ENCODE measurements around the gene DSE. TPM values are rescaled to one million over a fixed set of nuclear protein-coding genes. Genes with fewer than 3 reads are reported as not detected.
"Not testable (repeated sequence)": the region's sequence is repeated elsewhere in the genome, so short reads cannot be mapped to it uniquely, and the experiment has no call there.

The DSE gene
- polyA plus RNA-seq, 1 donor: 16.8 TPM

- Histone ChIP-seq H3K27ac (ENCODE audit: low read length) (no peak overlapping the region), H3K27me3 (ENCODE audit: control insufficient read depth, insufficient read depth, low read length) (no peaks in the 10 kb centered on the region), H3K4me3 (ENCODE audit: low read length) (no peak overlapping the region), H3K4me1 (ENCODE audit: control insufficient read depth, insufficient read depth, low read length) (no peaks in the 10 kb centered on the region), H3K36me3 (ENCODE audit: control insufficient read depth, insufficient read depth, low read length) (no peaks in the 10 kb centered on the region), H3K9me3 (ENCODE audit: control insufficient read depth, low read depth, low read length) (no peaks in the 10 kb centered on the region)
- DNase-seq: no peak
These were observed 38.7 kb upstream of the DSE start for GRCh38 chr6:116332096-116332495.

GRCh38 chr6:116334638-116335409, 35.9 kb upstream of the DSE start:
- H3K36me3 ChIP-seq (ENCODE audit: control insufficient read depth, insufficient read depth, low read length); H3K27ac ChIP-seq (ENCODE audit: low read length); DNase-seq; H3K27me3 ChIP-seq (ENCODE audit: control insufficient read depth, insufficient read depth, low read length); H3K4me3 ChIP-seq (ENCODE audit: low read length); H3K4me1 ChIP-seq (ENCODE audit: control insufficient read depth, insufficient read depth, low read length); H3K9me3 ChIP-seq (ENCODE audit: control insufficient read depth, low read depth, low read length): not testable (repeated sequence)

DNA sequence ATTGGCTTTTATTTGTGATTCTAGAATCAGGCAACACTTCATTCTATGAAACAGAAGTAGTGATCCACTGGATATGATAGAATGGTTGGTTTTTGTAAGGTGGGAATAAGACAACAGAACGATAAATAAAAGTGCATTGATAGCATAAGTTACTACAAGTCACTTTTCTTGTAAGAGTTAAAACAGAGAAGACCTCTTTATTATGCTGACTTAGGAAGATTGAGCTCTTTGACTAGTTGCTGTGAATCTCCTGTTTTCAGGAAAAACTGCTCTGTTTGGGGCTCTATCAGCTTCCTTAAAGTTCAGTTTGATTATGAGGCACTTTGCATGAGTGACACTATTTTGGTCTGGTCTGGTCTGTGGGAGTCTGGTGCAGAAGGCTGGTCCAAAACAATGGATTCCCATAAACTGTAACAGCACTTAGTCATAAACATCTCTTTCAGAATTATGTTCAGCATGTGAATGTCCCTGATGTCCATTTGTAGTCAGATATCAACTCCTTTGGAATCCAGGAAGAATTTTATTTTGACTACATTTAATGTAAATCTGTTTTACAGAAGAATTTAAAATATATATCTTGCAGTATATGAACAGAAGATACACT, 35.0 kb upstream of the DSE start:
- no CpG with 5 or more reads among the region's 1 CpG for WGBS (ENCODE audit: insufficient coverage, low lambda C conversion rate)
- H3K4me1 ChIP-seq (ENCODE audit: control insufficient read depth, insufficient read depth, low read length): no peaks in the 10 kb centered on the region
- no peaks in the 10 kb centered on the region for H3K36me3 ChIP-seq (ENCODE audit: control insufficient read depth, insufficient read depth, low read length)
- no peaks in the 10 kb centered on the region for H3K9me3 ChIP-seq (ENCODE audit: control insufficient read depth, low read depth, low read length)
- no peaks in the 10 kb centered on the region for H3K27me3 ChIP-seq (ENCODE audit: control insufficient read depth, insufficient read depth, low read length)
- H3K27ac ChIP-seq (ENCODE audit: low read length): no peak overlapping the region
- H3K4me3 ChIP-seq (ENCODE audit: low read length): no peak overlapping the region
- DNase-seq: no peak

DNA sequence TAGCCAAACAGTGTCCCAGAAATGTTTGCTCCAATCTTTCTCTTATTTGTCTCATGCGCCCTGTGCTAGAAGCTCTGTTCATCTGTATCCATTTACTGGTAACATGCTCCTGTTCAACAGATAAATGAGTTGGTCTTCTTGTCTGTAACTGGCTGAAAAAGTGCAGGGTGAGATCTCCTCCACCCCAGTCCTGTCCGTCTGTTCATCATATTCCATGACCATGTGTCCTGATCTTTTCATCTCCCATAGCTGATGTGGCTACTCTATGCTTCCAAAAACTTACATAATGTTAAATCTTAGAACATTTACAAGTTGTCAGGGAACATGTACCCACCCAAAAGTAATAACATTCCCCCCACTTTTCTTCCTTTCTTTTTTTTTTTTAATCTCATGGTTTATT, 31.8 kb upstream of the DSE start:
- Histone ChIP-seq H3K9me3 (ENCODE audit: control insufficient read depth, low read depth, low read length) (peaks cover 5% of the 10 kb centered on the region), H3K36me3 (ENCODE audit: control insufficient read depth, insufficient read depth, low read length) (no peaks in the 10 kb centered on the region), H3K4me1 (ENCODE audit: control insufficient read depth, insufficient read depth, low read length) (no peaks in the 10 kb centered on the region), H3K4me3 (ENCODE audit: low read length) (no peak overlapping the region), H3K27ac (ENCODE audit: low read length) (no peak overlapping the region), H3K27me3 (ENCODE audit: control insufficient read depth, insufficient read depth, low read length) (no peaks in the 10 kb centered on the region)
- WGBS (ENCODE audit: insufficient coverage, low lambda C conversion rate): 78% methylated on average over 1 of the region's 2 CpGs
- DNase-seq: no peak

GRCh38 chr6:116340625-116341024, 30.1 kb upstream of the DSE start:
- not testable (repeated sequence) for H3K4me1 ChIP-seq (ENCODE audit: control insufficient read depth, insufficient read depth, low read length); H3K27ac ChIP-seq (ENCODE audit: low read length); H3K9me3 ChIP-seq (ENCODE audit: control insufficient read depth, low read depth, low read length); DNase-seq; H3K27me3 ChIP-seq (ENCODE audit: control insufficient read depth, insufficient read depth, low read length); H3K36me3 ChIP-seq (ENCODE audit: control insufficient read depth, insufficient read depth, low read length); H3K4me3 ChIP-seq (ENCODE audit: low read length)
- no CpG with 5 or more reads among the region's 5 CpGs for WGBS (ENCODE audit: insufficient coverage, low lambda C conversion rate)

DNA sequence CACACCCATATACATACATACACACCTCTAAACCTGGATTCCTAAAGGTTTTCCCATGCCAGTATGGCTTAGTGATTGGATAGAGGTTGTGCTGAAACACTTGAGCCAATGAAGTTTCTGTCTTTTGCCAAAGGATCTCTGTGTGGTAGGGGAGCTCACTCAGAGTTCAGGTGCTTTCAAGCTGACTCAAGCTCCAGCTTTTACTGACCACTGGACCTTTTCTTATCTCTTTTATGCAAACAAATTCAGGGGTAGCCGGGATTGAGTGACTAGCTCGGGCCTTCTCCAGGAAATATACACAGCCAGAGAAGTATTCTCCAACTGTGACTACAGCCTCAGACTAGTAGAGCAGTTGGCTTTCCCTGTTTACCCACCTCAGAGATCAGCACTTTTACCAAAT, 21.5 kb upstream of the DSE start:
- DNase-seq: no peak
- Histone ChIP-seq H3K4me3 (ENCODE audit: low read length) (no peak overlapping the region), H3K4me1 (ENCODE audit: control insufficient read depth, insufficient read depth, low read length) (no peaks in the 10 kb centered on the region), H3K27me3 (ENCODE audit: control insufficient read depth, insufficient read depth, low read length) (no peaks in the 10 kb centered on the region), H3K36me3 (ENCODE audit: control insufficient read depth, insufficient read depth, low read length) (no peaks in the 10 kb centered on the region), H3K9me3 (ENCODE audit: control insufficient read depth, low read depth, low read length) (no peaks in the 10 kb centered on the region), H3K27ac (ENCODE audit: low read length) (no peak overlapping the region)
- WGBS (ENCODE audit: insufficient coverage, low lambda C conversion rate): no CpG with 5 or more reads among the region's 2 CpGs

GRCh38 chr6:116351101-116351500, 19.6 kb upstream of the DSE start:
- Histone ChIP-seq H3K27ac (ENCODE audit: low read length) (no peak overlapping the region), H3K4me3 (ENCODE audit: low read length) (no peak overlapping the region), H3K4me1 (ENCODE audit: control insufficient read depth, insufficient read depth, low read length) (no peaks in the 10 kb centered on the region), H3K9me3 (ENCODE audit: control insufficient read depth, low read depth, low read length) (no peaks in the 10 kb centered on the region), H3K27me3 (ENCODE audit: control insufficient read depth, insufficient read depth, low read length) (no peaks in the 10 kb centered on the region), H3K36me3 (ENCODE audit: control insufficient read depth, insufficient read depth, low read length) (no peaks in the 10 kb centered on the region)
- no peak for DNase-seq
- WGBS (ENCODE audit: insufficient coverage, low lambda C conversion rate): 67% methylated on average over 1 of the region's 2 CpGs

GRCh38 chr6:116352515-116353471, 18.0 kb upstream of the DSE start:
- no peak for DNase-seq
- no peaks in the 10 kb centered on the region for H3K4me1 ChIP-seq (ENCODE audit: control insufficient read depth, insufficient read depth, low read length)
- no peaks in the 10 kb centered on the region for H3K36me3 ChIP-seq (ENCODE audit: control insufficient read depth, insufficient read depth, low read length)
- H3K27ac ChIP-seq (ENCODE audit: low read length): no peak overlapping the region
- no peak overlapping the region for H3K4me3 ChIP-seq (ENCODE audit: low read length)
- H3K9me3 ChIP-seq (ENCODE audit: control insufficient read depth, low read depth, low read length): no peaks in the 10 kb centered on the region
- WGBS (ENCODE audit: insufficient coverage, low lambda C conversion rate): 82% methylated on average over 3 of the region's 3 CpGs
- no peaks in the 10 kb centered on the region for H3K27me3 ChIP-seq (ENCODE audit: control insufficient read depth, insufficient read depth, low read length)

DNA sequence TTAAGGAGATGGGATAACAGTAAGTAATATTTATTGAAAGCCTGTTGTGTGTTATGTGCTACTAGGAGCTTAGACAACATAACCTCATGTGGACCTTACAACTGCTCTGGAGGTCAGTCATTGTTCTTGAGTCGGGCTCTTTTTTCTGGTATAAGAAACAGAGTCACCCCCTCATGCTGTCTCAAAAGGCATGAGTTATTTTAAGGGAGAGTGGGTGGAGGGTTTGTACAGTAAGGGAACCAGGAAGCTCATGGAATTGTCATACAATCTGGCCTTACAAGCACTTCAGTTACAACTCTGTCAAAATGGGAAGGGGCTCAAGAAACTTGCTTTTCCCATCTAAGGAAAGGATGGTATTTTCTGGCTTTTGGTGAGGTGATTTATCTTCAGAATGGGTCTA, 16.5 kb upstream of the DSE start:
- no CpG with 5 or more reads among the region's 1 CpG for WGBS (ENCODE audit: insufficient coverage, low lambda C conversion rate)
- Histone ChIP-seq H3K27me3 (ENCODE audit: control insufficient read depth, insufficient read depth, low read length) (no peaks in the 10 kb centered on the region), H3K9me3 (ENCODE audit: control insufficient read depth, low read depth, low read length) (no peaks in the 10 kb centered on the region), H3K27ac (ENCODE audit: low read length) (no peak overlapping the region), H3K4me1 (ENCODE audit: control insufficient read depth, insufficient read depth, low read length) (no peaks in the 10 kb centered on the region), H3K4me3 (ENCODE audit: low read length) (no peak overlapping the region), H3K36me3 (ENCODE audit: control insufficient read depth, insufficient read depth, low read length) (no peaks in the 10 kb centered on the region)
- DNase-seq: no peak

GRCh38 chr6:116355796-116356195, 15.0 kb upstream of the DSE start:
- no CpG with 5 or more reads among the region's 3 CpGs for WGBS (ENCODE audit: insufficient coverage, low lambda C conversion rate)
- no peak overlapping the region for H3K27ac ChIP-seq (ENCODE audit: low read length)

More at GRCh38 chr6:116355796-116356195, 15.0 kb upstream of the DSE start:
- Histone ChIP-seq H3K4me3 (ENCODE audit: low read length) (no peak overlapping the region), H3K27me3 (ENCODE audit: control insufficient read depth, insufficient read depth, low read length) (no peaks in the 10 kb centered on the region), H3K4me1 (ENCODE audit: control insufficient read depth, insufficient read depth, low read length) (no peaks in the 10 kb centered on the region), H3K9me3 (ENCODE audit: control insufficient read depth, low read depth, low read length) (no peaks in the 10 kb centered on the region), H3K36me3 (ENCODE audit: control insufficient read depth, insufficient read depth, low read length) (no peaks in the 10 kb centered on the region)
- no peak for DNase-seq
